GM12872 (cell line): ENCODE results near the gene POLD2.

Source experiments
- TF ChIP-seq, protein P1 (sequence below): IDR thresholded peaks from 3 replicates; pipeline ENCODE4 v1.5.1; 2011; ENCODE audit warnings: low read depth, mild to moderate bottlenecking, low read length, moderate library complexity; ENCODE audit not compliant: insufficient read depth

Gene POLD2

DNA sequence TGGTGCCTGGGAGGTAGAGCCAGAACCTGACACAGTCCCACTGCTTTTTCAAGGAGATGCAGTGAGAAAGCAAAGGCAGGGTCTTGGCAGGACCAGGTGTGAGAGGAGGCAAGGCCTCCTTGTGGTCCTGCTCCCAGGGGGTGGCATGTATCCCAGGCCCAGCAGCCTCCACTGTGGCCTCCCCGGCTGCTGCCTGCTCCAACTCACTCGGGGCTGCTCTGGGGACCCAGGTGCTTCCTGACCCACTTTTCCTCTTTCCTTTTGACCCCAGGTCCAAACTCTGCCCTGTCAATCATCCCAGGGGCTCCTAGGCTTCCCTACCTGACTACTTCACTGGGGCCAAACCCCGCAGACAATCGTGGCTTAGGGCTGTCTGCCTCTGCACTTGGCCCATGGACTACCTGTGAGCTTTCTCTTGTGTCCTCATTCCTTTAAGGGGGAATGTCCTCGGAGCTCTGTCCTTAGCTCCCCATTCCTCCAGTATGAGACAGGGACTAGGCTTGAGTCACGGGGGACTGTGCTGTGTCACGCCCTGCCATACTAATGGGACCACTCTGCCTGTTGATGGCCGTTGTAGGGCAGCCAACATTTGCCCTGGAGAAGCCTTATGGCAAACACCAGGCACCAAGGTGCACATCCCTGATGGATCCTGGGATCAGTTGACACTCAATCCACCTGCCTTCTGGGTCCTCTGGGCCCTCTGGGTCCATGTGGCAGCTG lies 20.3 kb downstream of the POLD2 start:
- TF ChIP-seq, protein P1, sequence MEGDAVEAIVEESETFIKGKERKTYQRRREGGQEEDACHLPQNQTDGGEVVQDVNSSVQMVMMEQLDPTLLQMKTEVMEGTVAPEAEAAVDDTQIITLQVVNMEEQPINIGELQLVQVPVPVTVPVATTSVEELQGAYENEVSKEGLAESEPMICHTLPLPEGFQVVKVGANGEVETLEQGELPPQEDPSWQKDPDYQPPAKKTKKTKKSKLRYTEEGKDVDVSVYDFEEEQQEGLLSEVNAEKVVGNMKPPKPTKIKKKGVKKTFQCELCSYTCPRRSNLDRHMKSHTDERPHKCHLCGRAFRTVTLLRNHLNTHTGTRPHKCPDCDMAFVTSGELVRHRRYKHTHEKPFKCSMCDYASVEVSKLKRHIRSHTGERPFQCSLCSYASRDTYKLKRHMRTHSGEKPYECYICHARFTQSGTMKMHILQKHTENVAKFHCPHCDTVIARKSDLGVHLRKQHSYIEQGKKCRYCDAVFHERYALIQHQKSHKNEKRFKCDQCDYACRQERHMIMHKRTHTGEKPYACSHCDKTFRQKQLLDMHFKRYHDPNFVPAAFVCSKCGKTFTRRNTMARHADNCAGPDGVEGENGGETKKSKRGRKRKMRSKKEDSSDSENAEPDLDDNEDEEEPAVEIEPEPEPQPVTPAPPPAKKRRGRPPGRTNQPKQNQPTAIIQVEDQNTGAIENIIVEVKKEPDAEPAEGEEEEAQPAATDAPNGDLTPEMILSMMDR: no peak

DNA sequence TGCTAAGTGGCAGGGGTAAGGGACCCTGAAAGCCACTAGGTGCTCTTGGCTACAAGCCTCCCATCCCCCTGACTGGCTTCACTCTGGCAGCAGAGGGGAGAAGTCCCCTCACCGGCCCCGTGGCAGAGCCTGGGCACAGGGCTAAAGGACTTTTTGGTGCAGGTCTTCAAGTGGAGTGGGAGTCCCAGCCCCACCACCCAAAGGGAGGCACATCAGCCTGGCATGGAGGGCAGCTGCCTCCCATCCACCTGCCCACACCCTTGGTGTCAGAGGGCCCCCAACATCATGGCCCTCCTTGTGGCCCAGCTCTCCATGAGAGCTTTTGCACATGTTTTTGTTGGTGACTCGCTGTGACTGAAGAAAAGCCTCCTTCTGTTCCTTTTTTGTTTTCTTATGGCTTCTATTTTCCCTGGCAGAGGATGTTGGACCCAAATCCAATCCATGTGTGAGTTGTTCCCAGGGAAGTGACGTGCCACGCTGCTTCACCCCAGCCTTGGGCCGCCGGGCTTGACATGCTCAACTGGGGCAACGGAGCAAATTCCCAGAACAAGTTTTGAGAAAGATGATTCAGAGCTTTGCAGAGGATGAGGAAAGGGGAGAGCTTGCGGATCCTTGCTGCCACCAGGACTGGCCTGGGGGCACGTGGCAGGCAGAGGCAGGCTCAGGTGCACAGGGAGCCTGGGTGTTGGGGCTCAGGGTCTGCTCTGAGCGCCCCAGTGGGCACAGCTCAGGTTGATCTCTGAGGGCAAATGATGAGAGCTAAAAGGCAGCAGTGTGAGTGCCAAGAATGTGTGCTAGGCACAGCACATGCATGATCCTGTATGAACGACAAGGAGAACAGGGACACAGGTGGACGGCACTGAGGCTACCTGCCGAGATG lies 21.1 kb downstream of the POLD2 start:
- TF ChIP-seq, protein P1: no peak

DNA sequence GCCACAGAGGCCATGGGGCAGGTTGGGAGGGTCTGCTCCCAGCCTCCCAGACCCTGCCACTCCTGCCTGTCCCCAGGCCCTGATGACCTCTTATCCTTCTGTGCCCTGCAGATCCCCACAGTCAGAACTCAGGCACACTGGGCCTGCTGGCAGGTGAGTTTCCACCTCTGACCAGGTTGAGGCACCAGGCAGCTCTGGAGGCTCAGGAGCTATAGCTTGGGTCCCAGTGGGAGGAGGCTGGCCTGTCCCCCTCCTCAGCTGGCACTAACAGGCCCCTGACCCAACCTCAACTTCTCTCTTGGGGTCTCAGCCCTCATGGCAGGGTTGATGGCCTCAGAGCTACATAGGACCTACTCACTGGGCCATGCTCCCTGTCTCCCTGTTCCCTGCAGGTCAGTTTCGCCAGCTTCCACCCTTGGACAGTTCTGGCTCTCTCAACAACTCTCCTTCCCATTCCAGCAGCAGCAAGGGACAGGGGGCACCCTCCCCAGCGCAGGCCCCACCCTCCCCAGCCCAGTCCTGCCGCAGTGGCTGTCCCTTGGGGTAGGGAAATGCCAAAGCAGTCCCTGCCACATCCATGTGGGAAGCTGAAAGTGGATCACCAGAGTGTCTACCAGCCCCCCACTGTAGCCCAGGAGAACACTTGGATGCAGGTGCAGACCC lies 21.9 kb downstream of the POLD2 start:
- TF ChIP-seq, protein P1: no peak

DNA sequence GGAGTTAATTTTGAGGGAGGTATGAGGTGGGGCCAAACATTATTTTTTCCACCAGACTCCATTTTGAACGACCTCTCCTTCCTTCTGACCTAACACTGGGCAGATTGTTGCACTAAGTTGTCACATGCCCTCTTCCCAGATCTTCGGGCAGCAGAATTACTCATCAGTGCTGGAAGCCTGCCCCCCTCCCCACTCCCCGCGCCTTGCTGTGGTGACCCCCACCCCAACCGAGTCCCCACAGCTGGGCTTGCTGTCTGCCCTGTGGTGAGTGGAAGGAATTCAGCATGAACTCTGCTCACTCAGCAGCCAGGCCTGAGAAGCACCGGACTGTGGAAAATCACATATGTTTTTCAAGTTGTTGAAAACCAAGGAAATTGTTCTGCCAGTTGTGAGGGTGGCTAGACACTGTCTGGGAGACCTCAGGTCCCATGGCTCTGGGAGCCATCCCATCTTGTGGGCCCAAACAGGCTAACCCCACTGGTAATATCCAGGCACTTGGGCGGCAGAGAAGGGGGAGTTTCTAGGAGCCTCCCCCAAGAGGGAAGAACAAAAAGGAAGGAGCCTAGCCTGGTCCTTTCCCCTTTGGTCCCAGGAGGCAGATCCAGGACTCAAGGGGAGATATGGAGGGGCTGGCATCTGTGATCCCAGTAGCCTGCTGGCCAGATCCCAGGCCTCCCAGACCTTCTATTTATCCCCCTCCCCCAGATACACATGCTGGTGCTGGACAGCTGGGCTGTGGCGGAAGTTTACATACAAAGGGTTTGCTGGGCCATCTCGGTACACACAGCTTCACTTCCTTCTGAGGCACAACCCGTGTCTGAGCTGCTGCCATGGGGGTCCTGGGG lies 22.7 kb downstream of the POLD2 start:
- TF ChIP-seq, protein P1: no peak

DNA sequence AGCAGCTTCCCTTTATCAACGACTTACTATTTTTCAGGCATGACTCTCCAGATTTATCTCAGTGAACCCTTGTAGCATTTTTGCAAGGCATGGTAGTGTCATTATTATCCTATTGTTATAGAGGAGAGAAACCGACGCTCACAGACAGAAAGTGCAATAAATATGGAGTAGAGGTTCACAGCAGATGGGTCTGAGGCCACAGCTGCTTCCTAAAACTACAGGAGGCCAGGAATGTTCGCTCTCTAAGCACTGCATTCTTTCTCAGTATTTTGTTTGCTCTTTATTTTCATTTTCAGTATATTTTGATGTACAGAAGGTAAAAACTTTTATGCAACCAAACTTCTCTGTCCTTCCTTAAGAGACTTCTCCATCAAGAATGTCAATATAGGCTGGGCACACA lies 23.7 kb downstream of the POLD2 start:
- TF ChIP-seq, protein P1: no peak

DNA sequence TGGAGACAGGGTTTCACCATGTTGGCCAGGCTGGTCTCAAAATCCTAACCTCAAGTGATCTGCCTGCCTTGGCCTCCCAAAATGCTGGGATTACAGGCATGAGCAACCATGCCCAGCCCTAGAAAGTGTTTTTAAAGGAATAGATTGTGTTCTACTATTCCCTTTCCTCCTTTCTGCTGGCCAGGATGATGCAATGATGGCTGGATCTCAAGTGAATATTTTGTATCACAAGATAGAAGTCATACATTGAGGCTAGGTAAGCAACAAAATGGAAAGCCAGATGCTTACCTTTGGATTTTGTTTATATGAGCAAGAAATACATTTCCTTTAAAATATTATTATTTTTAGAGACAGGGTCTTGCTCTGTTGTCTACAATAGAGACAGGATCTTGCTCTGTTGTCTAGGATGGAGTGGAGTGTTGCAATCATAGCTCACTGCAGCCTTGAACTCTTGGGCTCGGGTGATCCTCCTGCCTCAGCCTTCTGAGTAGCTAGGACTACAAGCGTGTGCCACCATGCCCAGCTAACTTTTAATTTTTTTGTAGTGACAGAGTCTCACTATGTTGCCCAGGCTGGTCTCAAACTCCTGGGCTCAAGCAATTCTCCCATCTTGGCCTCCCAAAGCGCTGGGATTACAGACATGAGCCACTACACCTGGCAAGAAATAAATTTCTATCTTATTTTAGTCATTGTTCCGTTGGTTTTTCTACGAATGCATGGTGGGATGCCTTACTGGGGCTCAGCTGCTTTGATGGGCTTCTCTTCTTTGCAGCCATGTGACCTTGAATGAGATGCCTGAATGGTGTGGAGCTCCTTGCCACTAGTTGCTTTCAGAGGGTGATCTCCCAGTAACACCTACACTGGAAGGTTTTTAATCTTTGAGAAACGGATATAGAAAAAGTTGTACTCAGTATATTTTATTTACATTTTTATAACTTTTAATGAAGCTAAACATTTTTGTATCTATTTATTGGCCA lies 25.0 kb downstream of the POLD2 start:
- TF ChIP-seq, protein P1: no peak
